HL-60 (cell line): ENCODE data around the gene VWA8.
A peak's percentile ranks its signal among the peaks of the same experiment; 100 is the strongest.

Source experiments
- DNase-seq, 2 experiments: peaks; one replicate each; pipeline ENCODE4 v3.0.0-alpha.2; 2010 to 2020; ENCODE audit warnings: low read depth in 1 of 2, low spot score in 1 of 2
- H3K27ac ChIP-seq: fragments of 250-450 bp; sonication (Bioruptor Pico); replicated peaks from 2 replicates; pipeline ENCODE4 v1.5.1; 2020; ENCODE audit warnings: mild to moderate bottlenecking, moderate library complexity
- H3K27me3 ChIP-seq: fragments of 250-450 bp; sonication (Bioruptor Pico); 2 replicates; pipeline ENCODE4 v1.5.1; 2021; ENCODE audit warnings: mild to moderate bottlenecking, moderate library complexity; ENCODE audit not compliant: insufficient read depth, poor library complexity, severe bottlenecking
- H3K4me3 ChIP-seq: replicated peaks from 2 replicates; pipeline ENCODE4 v1.5.1; 2011; ENCODE audit warnings: mild to moderate bottlenecking, control low read depth, low read length; ENCODE audit not compliant: insufficient read depth
- CTCF ChIP-seq: IDR thresholded peaks from one replicate; pipeline ENCODE4 v1.5.1; 2011; ENCODE audit warnings: low read length, control low read depth, inconsistent platforms; ENCODE audit not compliant: insufficient read depth
- GABPA ChIP-seq: IDR thresholded peaks from 2 replicates; pipeline ENCODE4 v1.6.1; 2012; ENCODE audit warnings: low read depth
- POLR2AphosphoS5 ChIP-seq: IDR thresholded peaks from 2 replicates; pipeline ENCODE4 v1.6.1; 2012; ENCODE audit warnings: low read depth
- SPI1 ChIP-seq: IDR thresholded peaks from 2 replicates; pipeline ENCODE4 v1.6.1; 2012; ENCODE audit warnings: low read depth, mild to moderate bottlenecking, borderline replicate concordance
- TF ChIP-seq, protein P1 (sequence below): IDR thresholded peaks from 2 replicates; pipeline ENCODE4 v1.6.1; 2012; ENCODE audit warnings: low read depth; ENCODE audit not compliant: insufficient replicate concordance

The VWA8 gene

DNA sequence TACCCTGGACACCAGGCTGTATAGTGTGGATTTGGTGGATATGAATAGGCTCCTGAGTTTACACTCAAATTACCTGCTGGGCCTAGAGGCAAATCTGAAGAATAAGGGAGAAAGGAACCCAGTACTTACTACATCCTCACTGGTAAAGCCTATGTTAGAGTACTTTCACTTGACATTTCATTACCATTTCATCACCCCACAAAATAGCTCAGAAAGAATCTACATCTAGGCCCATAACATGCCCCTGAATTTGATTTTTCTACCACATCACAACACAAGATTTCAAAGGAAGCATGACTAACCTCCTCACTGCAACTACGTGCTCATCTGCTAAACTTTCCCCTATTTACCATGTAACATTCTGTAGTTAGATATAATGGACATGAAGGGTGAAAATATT lies 43.3 kb downstream of the VWA8 start:
- no peak for DNase-seq
- H3K4me3 ChIP-seq: no peak overlapping the region
- H3K27me3 ChIP-seq: no peaks in the 10 kb centered on the region
- H3K27ac ChIP-seq: no peak overlapping the region
- no peak for TF ChIP-seq CTCF
- TF ChIP-seq GABPA: no peak
- TF ChIP-seq SPI1: no peak
- TF ChIP-seq, protein P1, sequence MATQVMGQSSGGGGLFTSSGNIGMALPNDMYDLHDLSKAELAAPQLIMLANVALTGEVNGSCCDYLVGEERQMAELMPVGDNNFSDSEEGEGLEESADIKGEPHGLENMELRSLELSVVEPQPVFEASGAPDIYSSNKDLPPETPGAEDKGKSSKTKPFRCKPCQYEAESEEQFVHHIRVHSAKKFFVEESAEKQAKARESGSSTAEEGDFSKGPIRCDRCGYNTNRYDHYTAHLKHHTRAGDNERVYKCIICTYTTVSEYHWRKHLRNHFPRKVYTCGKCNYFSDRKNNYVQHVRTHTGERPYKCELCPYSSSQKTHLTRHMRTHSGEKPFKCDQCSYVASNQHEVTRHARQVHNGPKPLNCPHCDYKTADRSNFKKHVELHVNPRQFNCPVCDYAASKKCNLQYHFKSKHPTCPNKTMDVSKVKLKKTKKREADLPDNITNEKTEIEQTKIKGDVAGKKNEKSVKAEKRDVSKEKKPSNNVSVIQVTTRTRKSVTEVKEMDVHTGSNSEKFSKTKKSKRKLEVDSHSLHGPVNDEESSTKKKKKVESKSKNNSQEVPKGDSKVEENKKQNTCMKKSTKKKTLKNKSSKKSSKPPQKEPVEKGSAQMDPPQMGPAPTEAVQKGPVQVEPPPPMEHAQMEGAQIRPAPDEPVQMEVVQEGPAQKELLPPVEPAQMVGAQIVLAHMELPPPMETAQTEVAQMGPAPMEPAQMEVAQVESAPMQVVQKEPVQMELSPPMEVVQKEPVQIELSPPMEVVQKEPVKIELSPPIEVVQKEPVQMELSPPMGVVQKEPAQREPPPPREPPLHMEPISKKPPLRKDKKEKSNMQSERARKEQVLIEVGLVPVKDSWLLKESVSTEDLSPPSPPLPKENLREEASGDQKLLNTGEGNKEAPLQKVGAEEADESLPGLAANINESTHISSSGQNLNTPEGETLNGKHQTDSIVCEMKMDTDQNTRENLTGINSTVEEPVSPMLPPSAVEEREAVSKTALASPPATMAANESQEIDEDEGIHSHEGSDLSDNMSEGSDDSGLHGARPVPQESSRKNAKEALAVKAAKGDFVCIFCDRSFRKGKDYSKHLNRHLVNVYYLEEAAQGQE: no peak
- no peak for TF ChIP-seq POLR2AphosphoS5

GRCh38 chr13:41916173-41916954 lies 44.5 kb downstream of the VWA8 start:
- Histone ChIP-seq H3K4me3 (no peak overlapping the region), H3K27me3 (no peaks in the 10 kb centered on the region), H3K27ac (no peak overlapping the region)
- TF ChIP-seq, protein P1: no peak
- TF ChIP-seq SPI1 (no peak), GABPA (no peak), POLR2AphosphoS5 (no peak), CTCF (no peak)
- DNase-seq: peak in 1 of 2 experiments; percentile 7

DNA sequence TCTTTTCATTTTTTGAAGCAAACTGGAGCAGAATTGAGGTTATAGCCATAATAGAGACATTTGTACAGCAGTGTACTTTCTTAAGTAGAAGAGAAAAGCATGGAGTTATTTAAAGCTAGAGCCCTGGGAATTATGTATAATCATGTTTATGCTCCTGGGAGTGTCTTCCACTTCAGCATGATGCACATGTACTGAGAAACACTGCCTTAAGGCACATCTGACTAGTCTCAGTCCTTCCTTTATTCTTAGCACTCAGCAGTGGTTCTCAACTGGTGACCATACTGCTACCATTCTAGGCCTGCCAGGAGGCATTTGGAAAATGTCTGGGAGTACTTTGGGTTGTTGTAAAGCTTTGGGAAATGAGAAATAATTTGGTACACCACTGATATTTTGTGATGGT lies 45.8 kb downstream of the VWA8 start:
- TF ChIP-seq, protein P1: no peak
- TF ChIP-seq SPI1: no peak
- TF ChIP-seq POLR2AphosphoS5: no peak
- TF ChIP-seq CTCF: no peak
- no peak for TF ChIP-seq GABPA
- Histone ChIP-seq H3K4me3 (no peak overlapping the region), H3K27me3 (no peaks in the 10 kb centered on the region), H3K27ac (no peak overlapping the region)
- DNase-seq: no peak
